Measurements from ENCODE around the gene DNAL1.
"Not testable (repeated sequence)": the region's sequence is repeated elsewhere in the genome, so short reads cannot be mapped to it uniquely, and the experiment has no call there.

The DNAL1 gene

DNA sequence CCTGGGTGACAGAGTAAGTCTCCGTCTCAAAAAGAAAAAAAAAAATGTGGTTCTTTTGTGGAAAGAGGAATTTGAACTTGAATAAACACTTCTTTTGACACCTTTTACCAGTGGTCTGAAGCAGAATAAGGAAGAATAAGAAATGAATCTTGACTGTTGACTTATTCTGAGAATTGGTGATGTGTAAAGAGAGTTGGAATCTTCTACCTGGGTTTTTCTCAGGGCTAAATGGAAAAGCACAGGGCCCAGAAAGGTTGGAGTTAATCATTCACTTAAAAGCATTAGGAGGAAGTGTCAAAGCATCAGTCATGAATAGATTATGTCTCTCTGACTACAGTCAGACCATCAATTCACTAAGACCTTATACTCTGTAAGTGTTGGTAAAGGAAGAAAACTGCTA lies 55.5 kb downstream of the DNAL1 start:
- Histone ChIP-seq H3K9me3 (no peaks in the 10 kb centered on the region), H3K4me3 (ENCODE audit: low read depth in 1 of 2, low read length in 1 of 2) (no peak overlapping the region), H3K27ac (no peak overlapping the region), H3K27me3 (no peaks in the 10 kb centered on the region), H3K4me1 (ENCODE audit: control insufficient read depth in 1 of 2, insufficient read depth in 1 of 2, low read depth in 1 of 2, low read length in 1 of 2) (no peaks in the 10 kb centered on the region), H3K36me3 (no peaks in the 10 kb centered on the region)
- no peak for TF ChIP-seq CTCF (IDR thresholded peaks at IDR 0.05)

DNA sequence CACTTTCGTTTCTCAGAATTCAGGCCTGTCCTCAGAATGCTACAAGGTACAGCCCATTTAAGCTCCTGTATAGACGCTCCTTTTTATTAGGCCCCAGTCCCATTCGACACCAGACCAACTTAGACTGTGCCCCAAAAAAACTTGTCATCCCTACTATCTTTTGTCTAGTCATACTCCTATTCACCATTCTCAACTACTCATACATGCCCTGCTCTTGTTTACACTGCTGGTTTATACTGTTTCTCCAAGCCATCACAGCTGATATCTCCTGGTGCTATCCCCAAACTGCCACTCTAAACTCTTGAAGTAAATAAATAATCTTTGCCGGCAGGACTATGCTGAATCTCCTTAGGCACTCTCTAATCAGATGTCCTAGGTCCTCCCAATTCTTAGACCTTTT lies 63.3 kb downstream of the DNAL1 start:
- Histone ChIP-seq H3K27me3 (peaks cover 33% of the 10 kb centered on the region), H3K4me1 (ENCODE audit: control insufficient read depth in 1 of 2, insufficient read depth in 1 of 2, low read depth in 1 of 2, low read length in 1 of 2) (peaks cover 10 to 14% of the 10 kb centered on the region in 2 experiments)
- H3K27ac ChIP-seq; H3K36me3 ChIP-seq; H3K9me3 ChIP-seq; H3K4me3 ChIP-seq (ENCODE audit: low read depth in 1 of 2, low read length in 1 of 2): not testable (repeated sequence)

- no peaks in the 10 kb centered on the region for H3K36me3 ChIP-seq
- no peak for TF ChIP-seq CTCF (IDR thresholded peaks at IDR 0.05)
These were observed 65.2 kb downstream of the DNAL1 start for GRCh38 chr14:73709904-73710469.

GRCh38 chr14:73710737-73711136 lies 66.0 kb downstream of the DNAL1 start:
- Histone ChIP-seq H3K4me3 (ENCODE audit: low read depth in 1 of 2, low read length in 1 of 2) (no peak overlapping the region), H3K9me3 (no peaks in the 10 kb centered on the region), H3K36me3 (peaks cover 4% of the 10 kb centered on the region), H3K27me3 (peaks cover 46% of the 10 kb centered on the region), H3K27ac (no peak overlapping the region), H3K4me1 (ENCODE audit: control insufficient read depth in 1 of 2, insufficient read depth in 1 of 2, low read depth in 1 of 2, low read length in 1 of 2) (peaks cover 24 to 25% of the 10 kb centered on the region in 2 experiments)
- TF ChIP-seq CTCF (IDR thresholded peaks at IDR 0.05): no peak

More at GRCh38 chr14:73709904-73710469, 65.2 kb downstream of the DNAL1 start:
- Histone ChIP-seq H3K4me1 (ENCODE audit: control insufficient read depth in 1 of 2, insufficient read depth in 1 of 2, low read depth in 1 of 2, low read length in 1 of 2) (peaks cover 24 to 25% of the 10 kb centered on the region in 2 experiments), H3K9me3 (no peaks in the 10 kb centered on the region), H3K4me3 (ENCODE audit: low read depth in 1 of 2, low read length in 1 of 2) (no peak overlapping the region), H3K27me3 (peaks cover 46% of the 10 kb centered on the region), H3K27ac (no peak overlapping the region)

GRCh38 chr14:73712071-73712506 lies 67.3 kb downstream of the DNAL1 start:
- Histone ChIP-seq H3K27ac (no peak overlapping the region), H3K4me1 (ENCODE audit: control insufficient read depth in 1 of 2, insufficient read depth in 1 of 2, low read depth in 1 of 2, low read length in 1 of 2) (peaks cover 24 to 25% of the 10 kb centered on the region in 2 experiments), H3K4me3 (ENCODE audit: low read depth in 1 of 2, low read length in 1 of 2) (no peak overlapping the region), H3K36me3 (peaks cover 16% of the 10 kb centered on the region), H3K27me3 (peaks cover 46% of the 10 kb centered on the region), H3K9me3 (no peaks in the 10 kb centered on the region)
- no peak for TF ChIP-seq CTCF (IDR thresholded peaks at IDR 0.05)

DNA sequence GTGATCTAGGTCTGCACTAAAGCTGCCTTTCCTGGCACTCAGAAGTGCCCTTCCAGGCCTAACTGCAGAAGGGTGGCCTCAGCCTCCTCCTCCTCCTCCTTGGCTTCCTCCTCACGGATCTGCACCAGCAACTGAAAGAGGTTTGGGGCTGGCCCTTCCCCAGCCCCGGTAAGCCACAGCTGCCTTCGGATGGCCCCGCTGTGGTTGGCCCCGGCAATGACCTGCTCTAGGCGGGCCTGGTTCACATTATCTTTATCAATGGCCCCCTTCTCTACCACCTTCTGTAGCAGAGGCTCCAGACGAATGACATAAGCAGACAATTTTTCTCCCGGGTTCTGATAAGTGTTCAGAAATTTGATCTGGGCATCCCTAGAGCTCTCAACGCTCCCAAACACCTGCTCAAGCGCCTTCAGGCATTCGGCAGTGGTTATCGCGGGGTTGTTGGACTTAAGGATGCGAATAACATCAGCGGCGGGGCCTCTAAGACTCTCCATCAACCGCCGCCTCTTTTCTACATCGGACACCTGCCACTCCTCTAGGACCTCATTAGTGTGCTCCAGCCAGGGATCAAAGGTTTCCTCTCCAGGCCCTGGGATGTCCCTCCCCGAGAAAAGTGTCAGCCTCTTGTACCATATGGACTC lies 67.9 kb downstream of the DNAL1 start:
- H3K4me3 ChIP-seq (ENCODE audit: low read depth in 1 of 2, low read length in 1 of 2): peak overlapping the region; percentile 77 to 85
- no peak overlapping the region for H3K27ac ChIP-seq
- peaks cover 22% of the 10 kb centered on the region for H3K36me3 ChIP-seq
- H3K4me1 ChIP-seq (ENCODE audit: control insufficient read depth in 1 of 2, insufficient read depth in 1 of 2, low read depth in 1 of 2, low read length in 1 of 2): peaks cover 24 to 25% of the 10 kb centered on the region in 2 experiments
- no peaks in the 10 kb centered on the region for H3K9me3 ChIP-seq
- H3K27me3 ChIP-seq: peaks cover 46% of the 10 kb centered on the region
- no peak for TF ChIP-seq CTCF (IDR thresholded peaks at IDR 0.05)
